Endothelial cell (in vitro differentiated cells): ENCODE measurements around the gene CRACR2B. TPM values are rescaled to one million over a fixed set of nuclear protein-coding genes. Genes with fewer than 3 reads are reported as not detected.

ENCODE experiments used
- DNase-seq: peaks from one replicate; pipeline ENCODE4 v3.0.0; 2021; ENCODE audit warnings: low spot score
- H3K27ac Mint-ChIP-seq: one replicate; pipeline ENCODE4 v1.8.0; 2021; ENCODE audit warnings: mixed read lengths, inconsistent platforms; ENCODE audit not compliant: unreplicated experiment
- H3K27me3 Mint-ChIP-seq: one replicate; pipeline ENCODE4 v1.8.0; 2021; ENCODE audit warnings: mild to moderate bottlenecking, moderate library complexity, mixed read lengths, inconsistent platforms; ENCODE audit not compliant: unreplicated experiment
- H3K36me3 Mint-ChIP-seq: one replicate; pipeline ENCODE4 v1.8.0; 2021; ENCODE audit warnings: mild to moderate bottlenecking, low read depth, mixed read lengths, inconsistent platforms; ENCODE audit not compliant: unreplicated experiment
- H3K4me1 Mint-ChIP-seq: one replicate; pipeline ENCODE4 v1.8.0; 2021; ENCODE audit warnings: mild to moderate bottlenecking, mixed read lengths, inconsistent platforms; ENCODE audit not compliant: unreplicated experiment
- H3K4me3 Mint-ChIP-seq: one replicate; pipeline ENCODE4 v1.8.0; 2021; ENCODE audit warnings: mild to moderate bottlenecking, mixed read lengths, inconsistent platforms; ENCODE audit not compliant: unreplicated experiment
- H3K9me3 Mint-ChIP-seq: one replicate; pipeline ENCODE4 v1.8.0; 2021; ENCODE audit warnings: mixed read lengths, inconsistent platforms; ENCODE audit not compliant: unreplicated experiment
- CTCF ChIP-seq: fragments of 200-600 bp; sonication (generic); IDR thresholded peaks from one replicate; pipeline ENCODE4 v1.5.0; 2021; ENCODE audit warnings: antibody characterized with exemption; ENCODE audit not compliant: unreplicated experiment
- total RNA-seq: library from RNA; stranded (reverse); fragmentation: NEBNext Ultra II Directional; extraction: Animal tissue kit (Norgen Biotek cat#: 25700); gene quantifications from one replicate; pipeline ENCODE4 v1.2.1, GENCODE V29; 2021; ENCODE audit not compliant: unreplicated experiment

Gene CRACR2B
- total RNA-seq, 1 donor from 2014 or later = 28.8 TPM

- H3K9me3 Mint-ChIP-seq = no peaks in the 10 kb centered on the region
- H3K4me3 Mint-ChIP-seq = no peak overlapping the region
- no peak for DNase-seq
- no peak for TF ChIP-seq CTCF
- H3K27ac Mint-ChIP-seq = no peak overlapping the region
- no peaks in the 10 kb centered on the region for H3K36me3 Mint-ChIP-seq
- H3K27me3 Mint-ChIP-seq = peaks cover 9% of the 10 kb centered on the region
- no peaks in the 10 kb centered on the region for H3K4me1 Mint-ChIP-seq
Observed at GRCh38 chr11:850775-851763, 23.4 kb downstream of the CRACR2B start.

GRCh38 chr11:852762-853161 lies 25.0 kb downstream of the CRACR2B start:
- H3K27ac Mint-ChIP-seq = no peak overlapping the region
- no peaks in the 10 kb centered on the region for H3K36me3 Mint-ChIP-seq
- H3K4me1 Mint-ChIP-seq = peaks cover 4% of the 10 kb centered on the region
- H3K4me3 Mint-ChIP-seq = no peak overlapping the region
- no peaks in the 10 kb centered on the region for H3K9me3 Mint-ChIP-seq
- no peak for DNase-seq
- TF ChIP-seq CTCF = no peak
- peaks cover 13% of the 10 kb centered on the region for H3K27me3 Mint-ChIP-seq

- H3K36me3 Mint-ChIP-seq = peaks cover 4% of the 10 kb centered on the region
- H3K4me1 Mint-ChIP-seq = peaks cover 4% of the 10 kb centered on the region
- TF ChIP-seq CTCF = no peak
- H3K27ac Mint-ChIP-seq = no peak overlapping the region
- peaks cover 14% of the 10 kb centered on the region for H3K27me3 Mint-ChIP-seq
- no peaks in the 10 kb centered on the region for H3K9me3 Mint-ChIP-seq
- H3K4me3 Mint-ChIP-seq = no peak overlapping the region
- no peak for DNase-seq
Observed at GRCh38 chr11:853682-854448, 26.1 kb downstream of the CRACR2B start.

- H3K27ac Mint-ChIP-seq = no peak overlapping the region
- TF ChIP-seq CTCF = no peak
- no peak overlapping the region for H3K4me3 Mint-ChIP-seq
- H3K9me3 Mint-ChIP-seq = no peaks in the 10 kb centered on the region
- peaks cover 17% of the 10 kb centered on the region for H3K27me3 Mint-ChIP-seq
- peaks cover 4% of the 10 kb centered on the region for H3K36me3 Mint-ChIP-seq
- peaks cover 4% of the 10 kb centered on the region for H3K4me1 Mint-ChIP-seq
- DNase-seq = no peak
Observed at GRCh38 chr11:854601-855329, 27.0 kb downstream of the CRACR2B start.
